CD4-positive, alpha-beta T cell treated with Interleukin-12 subunit alpha and Interleukin-12 subunit beta, for 1 hour (primary cell): ENCODE measurements around the gene FSTL3.
"Not testable (repeated sequence)": the region's sequence is repeated elsewhere in the genome, so short reads cannot be mapped to it uniquely, and the experiment has no call there.

Source experiments
- DNase-seq: peaks from one replicate; pipeline ENCODE4 v3.0.0-alpha.2; 2020

The FSTL3 gene

GRCh38 chr19:718991-719512, 42.9 kb downstream of the FSTL3 start:
- no peak for DNase-seq

GRCh38 chr19:719636-720344, 43.6 kb downstream of the FSTL3 start:
- DNase-seq, result no peak

GRCh38 chr19:720345-721160, 44.4 kb downstream of the FSTL3 start:
- no peak for DNase-seq

GRCh38 chr19:722553-723101, 46.4 kb downstream of the FSTL3 start:
- DNase-seq, result no peak

- DNase-seq, result no peak
Measured at GRCh38 chr19:723247-723646, 47.1 kb downstream of the FSTL3 start.

- DNase-seq, result no peak
Measured at GRCh38 chr19:723714-724113, 47.5 kb downstream of the FSTL3 start.

GRCh38 chr19:725461-726089, 49.4 kb downstream of the FSTL3 start:
- DNase-seq, result no peak

- DNase-seq, result no peak
Measured at GRCh38 chr19:726993-727956, 51.1 kb downstream of the FSTL3 start.

GRCh38 chr19:728011-728410, 51.8 kb downstream of the FSTL3 start:
- no peak for DNase-seq

- not testable (repeated sequence) for DNase-seq
Measured at GRCh38 chr19:729564-729963, 53.4 kb downstream of the FSTL3 start.

- no peak for DNase-seq
Measured at GRCh38 chr19:729965-730668, 53.9 kb downstream of the FSTL3 start.

- DNase-seq, result no peak
Measured at GRCh38 chr19:731000-731399, 54.8 kb downstream of the FSTL3 start.

- DNase-seq, result no peak
Measured at GRCh38 chr19:732148-733069, 56.2 kb downstream of the FSTL3 start.
